Skeletal muscle tissue (tissue), 4 donors: ENCODE measurements around the gene PCDHGC3. TPM values are rescaled to one million over a fixed set of nuclear protein-coding genes. Genes with fewer than 3 reads are reported as not detected.

Experiments used
- H3K27ac ChIP-seq: one replicate; pipeline ENCODE4 v1.7.0; 2013; ENCODE audit warnings: mild to moderate bottlenecking, low read depth, low read length, inconsistent platforms
- H3K27me3 ChIP-seq, 3 donors: one replicate each; pipeline ENCODE4 v1.7.0; 2013; ENCODE audit warnings: low read length in 3 of 3; ENCODE audit not compliant: control insufficient read depth in 3 of 3, insufficient read depth in 3 of 3
- H3K36me3 ChIP-seq, 3 donors: one replicate each; pipeline ENCODE4 v1.7.0; 2013; ENCODE audit warnings: low read length in 3 of 3; ENCODE audit not compliant: control insufficient read depth in 3 of 3, insufficient read depth in 3 of 3
- H3K4me1 ChIP-seq, 3 donors: one replicate each; pipeline ENCODE4 v1.7.0; 2013; ENCODE audit warnings: low read length in 3 of 3, mild to moderate bottlenecking in 3 of 3; ENCODE audit not compliant: control insufficient read depth in 3 of 3, insufficient read depth in 3 of 3
- H3K4me3 ChIP-seq, 3 donors: one replicate each; pipeline ENCODE4 v1.7.0; 2013; ENCODE audit warnings: low read length in 3 of 3
- H3K9ac ChIP-seq, 3 donors: one replicate each; pipeline ENCODE4 v1.7.0; 2013; ENCODE audit warnings: low read length in 3 of 3, mild to moderate bottlenecking in 3 of 3, moderate library complexity in 2 of 3, low read depth in 1 of 3
- H3K9me3 ChIP-seq, 3 donors: one replicate each; pipeline ENCODE4 v1.7.0; 2013; ENCODE audit warnings: low read length in 3 of 3; ENCODE audit not compliant: control insufficient read depth in 3 of 3
- total RNA-seq: library from RNA; depleted of rRNA; stranded (reverse); fragments of >200 nt; gene quantifications from one replicate; pipeline ENCODE4 v1.2.3, GENCODE V29; 2014
- donor health status: Osteomylitis.

The PCDHGC3 gene
- total RNA-seq, 1 donor from 2014 or later = 38.1 TPM

DNA sequence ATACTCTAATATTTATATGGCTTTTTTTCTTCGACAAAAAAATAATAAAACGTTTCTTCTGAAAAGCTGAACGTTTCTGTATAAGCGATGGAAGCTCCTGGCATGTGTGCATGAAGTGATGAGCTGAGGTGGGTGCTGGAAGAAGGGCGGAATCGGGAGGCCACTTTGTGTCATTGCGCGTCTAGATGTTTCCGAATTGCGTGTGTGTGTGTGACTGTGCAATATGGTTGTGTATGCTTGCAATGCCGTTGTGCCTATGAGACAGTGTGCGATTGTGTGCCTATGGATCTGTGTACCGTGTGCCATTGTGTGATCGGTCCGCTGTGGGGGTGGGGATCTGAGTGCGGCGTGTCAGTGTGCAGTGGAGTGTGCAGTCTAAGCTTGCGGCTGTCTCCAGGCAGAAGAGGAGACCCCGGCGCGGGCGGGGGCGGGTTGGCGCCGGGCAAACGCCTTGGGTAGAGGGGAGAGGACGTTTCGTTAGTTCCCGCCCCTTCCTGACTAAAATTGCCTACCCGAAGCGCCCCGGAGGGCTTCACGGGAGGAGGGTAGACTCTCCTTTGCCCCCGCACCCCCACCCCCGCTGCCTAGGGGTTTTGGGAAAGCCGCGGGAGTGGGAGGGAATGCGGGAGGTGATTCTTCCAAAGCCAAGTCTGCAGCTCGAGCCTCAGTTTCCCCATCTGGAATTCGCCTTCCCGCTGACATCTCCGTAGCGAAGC, 37.3 kb downstream of the PCDHGC3 start:
- Histone ChIP-seq H3K36me3 (peaks cover 27 to 29% (median 27%) of the 10 kb centered on the region in 3 donors), H3K27me3 (no peaks in the 10 kb centered on the region), H3K4me1 (peaks cover 76 to 79% (median 77%) of the 10 kb centered on the region in 3 donors), H3K4me3 (peak overlapping the region; percentile 73 to 91 (median 79)), H3K9me3 (no peaks in the 10 kb centered on the region), H3K27ac (peak overlapping the region; percentile 96), H3K9ac (peak overlapping the region; percentile 63 to 90 (median 71))

- peak overlapping the region; percentile 73 to 91 (median 79) for H3K4me3 ChIP-seq
- H3K9ac ChIP-seq = peak overlapping the region; percentile 63 to 90 (median 71)
- peak overlapping the region; percentile 96 for H3K27ac ChIP-seq
- H3K9me3 ChIP-seq = no peaks in the 10 kb centered on the region
- peaks cover 78% of the 10 kb centered on the region in 3 donors for H3K4me1 ChIP-seq
- H3K36me3 ChIP-seq = peaks cover 27 to 30% (median 27%) of the 10 kb centered on the region in 3 donors
- no peaks in the 10 kb centered on the region for H3K27me3 ChIP-seq
Measured at GRCh38 chr5:141513627-141514329, 38.0 kb downstream of the PCDHGC3 start.

- H3K9me3 ChIP-seq = no peaks in the 10 kb centered on the region
- H3K36me3 ChIP-seq = peaks cover 26 to 35% (median 27%) of the 10 kb centered on the region in 3 donors
- peaks cover 76 to 79% (median 78%) of the 10 kb centered on the region in 3 donors for H3K4me1 ChIP-seq
- peak overlapping the region; percentile 73 to 91 (median 79) for H3K4me3 ChIP-seq
- H3K9ac ChIP-seq = peak overlapping the region; percentile 28 to 90 (median 63)
- H3K27ac ChIP-seq = peak overlapping the region; percentile 96
- H3K27me3 ChIP-seq = no peaks in the 10 kb centered on the region
Measured at GRCh38 chr5:141514330-141515133, 38.8 kb downstream of the PCDHGC3 start.

GRCh38 chr5:141515141-141515540, 39.4 kb downstream of the PCDHGC3 start:
- H3K9ac ChIP-seq = peak overlapping the region; percentile 25 to 90 (median 28)
- peaks cover 77 to 80% (median 80%) of the 10 kb centered on the region in 3 donors for H3K4me1 ChIP-seq
- no peaks in the 10 kb centered on the region for H3K9me3 ChIP-seq
- H3K36me3 ChIP-seq = peaks cover 23 to 37% (median 27%) of the 10 kb centered on the region in 3 donors
- peak overlapping the region; percentile 96 for H3K27ac ChIP-seq
- no peak overlapping the region for H3K4me3 ChIP-seq
- no peaks in the 10 kb centered on the region for H3K27me3 ChIP-seq

DNA sequence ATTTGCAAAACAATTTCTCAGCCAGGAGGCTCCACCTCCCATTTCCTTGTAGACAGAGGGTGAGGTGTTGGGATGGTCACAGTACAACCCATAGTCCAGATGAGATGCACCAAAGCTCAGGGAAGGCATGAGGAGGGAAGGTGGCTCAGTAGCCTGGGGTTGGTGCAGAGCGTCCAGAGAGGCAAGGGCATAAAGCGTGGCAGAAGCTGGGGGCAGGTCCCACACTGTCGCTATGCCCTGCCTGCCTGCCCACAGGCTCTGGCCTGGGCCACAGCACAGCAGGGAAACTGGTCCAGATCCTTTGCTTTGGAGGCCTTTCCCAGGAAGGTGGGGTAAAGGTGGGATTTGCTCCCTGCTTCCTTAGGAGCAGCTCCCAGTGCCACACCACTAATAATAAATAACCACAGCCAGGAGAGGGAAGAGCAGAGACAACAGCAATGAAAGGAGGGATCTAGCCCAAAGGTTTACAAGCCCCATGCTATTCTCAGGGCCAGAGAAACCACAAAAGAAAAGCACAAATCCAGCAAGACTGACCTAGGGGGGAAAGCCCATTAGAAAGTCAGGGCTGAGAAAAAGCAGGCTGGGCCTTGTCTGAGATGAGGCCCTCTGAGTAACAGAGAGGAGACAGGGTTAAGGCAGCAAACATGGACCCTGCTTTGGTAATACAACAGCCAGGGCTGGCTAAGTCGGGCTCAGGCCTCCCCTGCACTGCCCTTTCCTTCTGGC, 40.3 kb downstream of the PCDHGC3 start:
- Histone ChIP-seq H3K4me1 (peaks cover 83 to 90% (median 87%) of the 10 kb centered on the region in 3 donors), H3K36me3 (peaks cover 20 to 31% (median 25%) of the 10 kb centered on the region in 3 donors), H3K27me3 (no peaks in the 10 kb centered on the region), H3K9ac (peak overlapping the region in 2 of 3 donors; percentile 37 to 90), H3K4me3 (no peak overlapping the region), H3K9me3 (no peaks in the 10 kb centered on the region), H3K27ac (peak overlapping the region; percentile 96)

GRCh38 chr5:141516672-141517025, 40.9 kb downstream of the PCDHGC3 start:
- H3K27ac ChIP-seq = peak overlapping the region; percentile 96
- peak overlapping the region in 2 of 3 donors; percentile 37 to 90 for H3K9ac ChIP-seq
- H3K9me3 ChIP-seq = no peaks in the 10 kb centered on the region
- H3K36me3 ChIP-seq = peaks cover 15 to 26% (median 19%) of the 10 kb centered on the region in 3 donors
- no peaks in the 10 kb centered on the region for H3K27me3 ChIP-seq
- no peak overlapping the region for H3K4me3 ChIP-seq
- H3K4me1 ChIP-seq = peaks cover 88 to 95% (median 93%) of the 10 kb centered on the region in 3 donors

DNA sequence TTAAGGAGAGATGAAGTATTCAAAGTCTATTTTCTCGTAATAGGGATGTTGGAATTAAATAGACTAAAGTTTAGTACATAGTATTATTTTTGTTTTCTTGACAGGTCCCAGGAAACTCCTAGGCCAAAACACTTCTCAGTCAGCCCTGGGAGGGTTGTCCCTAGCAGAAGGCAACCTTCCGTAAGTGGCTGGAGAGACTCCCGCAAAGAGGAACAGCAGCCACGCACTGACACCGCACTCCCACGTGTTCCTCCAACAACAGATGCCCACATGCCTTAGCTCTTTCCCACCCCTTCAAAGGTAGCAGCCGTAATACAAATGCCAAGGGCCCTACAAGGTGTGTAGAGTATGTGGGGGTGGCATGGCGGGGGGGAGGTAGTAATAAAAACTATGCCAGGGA, 41.5 kb downstream of the PCDHGC3 start:
- H3K9ac ChIP-seq = no peak overlapping the region
- H3K36me3 ChIP-seq = peaks cover 9 to 20% (median 14%) of the 10 kb centered on the region in 3 donors
- H3K9me3 ChIP-seq = no peaks in the 10 kb centered on the region
- H3K4me3 ChIP-seq = no peak overlapping the region
- H3K27ac ChIP-seq = peak overlapping the region; percentile 96
- peaks cover 93 to 97% (median 96%) of the 10 kb centered on the region in 3 donors for H3K4me1 ChIP-seq
- H3K27me3 ChIP-seq = no peaks in the 10 kb centered on the region

GRCh38 chr5:141517880-141518617, 42.3 kb downstream of the PCDHGC3 start:
- H3K27ac ChIP-seq = peak overlapping the region; percentile 96
- H3K9me3 ChIP-seq = no peaks in the 10 kb centered on the region
- H3K9ac ChIP-seq = peak overlapping the region in 1 of 3 donors; percentile 15
- peaks cover 9 to 24% (median 16%) of the 10 kb centered on the region in 3 donors for H3K36me3 ChIP-seq
- no peak overlapping the region for H3K4me3 ChIP-seq
- H3K4me1 ChIP-seq = peaks cover 93 to 97% (median 96%) of the 10 kb centered on the region in 3 donors
- H3K27me3 ChIP-seq = no peaks in the 10 kb centered on the region
